ENCODE measurements around the gene NBL1.

NBL1 gene

DNA sequence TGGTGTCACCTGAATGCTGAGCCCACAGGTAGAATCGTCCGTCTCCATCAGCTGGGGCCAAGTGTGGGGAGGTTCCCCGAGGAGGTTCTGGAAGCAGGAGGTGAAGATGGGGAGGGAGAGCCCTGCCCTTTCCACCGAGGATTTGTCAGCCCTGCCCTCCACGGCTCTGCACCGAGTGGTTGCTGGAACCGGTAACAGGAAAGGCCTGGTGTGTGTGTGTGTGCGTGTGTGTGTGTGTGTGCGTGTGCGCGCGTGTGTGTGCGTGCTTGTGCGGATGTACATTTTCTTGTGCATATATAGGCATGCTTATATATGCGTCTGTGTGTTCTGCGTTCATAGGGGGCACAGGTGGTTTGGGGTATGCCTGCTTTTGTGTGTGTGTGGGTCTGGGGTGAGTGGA, 3.5 kb downstream of the NBL1 start:
- no peak for DNase-seq

DNA sequence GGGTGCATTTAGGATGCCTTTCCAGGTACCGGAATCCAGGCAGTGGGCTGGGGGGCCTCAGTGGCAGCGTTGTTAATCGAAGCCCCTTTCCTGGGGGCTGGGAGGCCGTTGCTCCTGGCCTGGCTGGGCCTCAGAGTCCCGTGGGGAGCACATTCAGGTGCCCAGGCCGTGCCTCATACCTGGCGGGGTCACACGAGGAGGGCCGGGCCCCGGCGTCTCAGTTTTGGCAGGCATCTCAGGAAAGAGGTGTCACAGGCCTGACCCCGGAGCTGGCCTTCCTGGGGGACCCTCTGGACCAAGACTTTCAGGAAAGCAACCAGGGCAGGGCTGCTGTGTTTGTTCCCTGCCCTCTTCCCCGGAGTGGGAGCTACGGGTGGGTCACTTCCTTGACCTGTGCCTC, 4.1 kb downstream of the NBL1 start:
- no peak for DNase-seq

DNA sequence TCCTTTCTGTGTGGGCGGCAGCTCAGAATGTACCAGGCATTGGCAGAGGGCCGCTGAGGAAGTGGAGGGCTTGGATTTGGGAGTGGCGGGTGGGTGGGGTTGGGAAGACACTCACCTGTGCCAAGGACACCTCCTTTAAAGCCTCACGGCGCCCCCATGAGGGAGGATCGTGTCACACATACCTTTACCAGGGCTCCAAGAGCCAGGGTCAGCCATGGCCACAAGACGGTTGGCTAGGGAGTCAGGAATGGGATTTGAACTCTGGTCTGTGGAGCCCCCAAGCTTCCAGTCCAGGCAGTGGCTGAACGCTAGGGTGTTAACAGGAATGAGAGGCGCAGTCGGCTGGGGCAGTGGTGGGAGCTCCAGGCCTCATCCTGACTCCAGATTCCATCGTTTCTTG, 4.6 kb downstream of the NBL1 start:
- DNase-seq: no peak

GRCh38 chr1:19650416-19651140, 6.5 kb downstream of the NBL1 start:
- DNase-seq: no peak

GRCh38 chr1:19651141-19651737, 7.1 kb downstream of the NBL1 start:
- peak; percentile 65 for DNase-seq

DNA sequence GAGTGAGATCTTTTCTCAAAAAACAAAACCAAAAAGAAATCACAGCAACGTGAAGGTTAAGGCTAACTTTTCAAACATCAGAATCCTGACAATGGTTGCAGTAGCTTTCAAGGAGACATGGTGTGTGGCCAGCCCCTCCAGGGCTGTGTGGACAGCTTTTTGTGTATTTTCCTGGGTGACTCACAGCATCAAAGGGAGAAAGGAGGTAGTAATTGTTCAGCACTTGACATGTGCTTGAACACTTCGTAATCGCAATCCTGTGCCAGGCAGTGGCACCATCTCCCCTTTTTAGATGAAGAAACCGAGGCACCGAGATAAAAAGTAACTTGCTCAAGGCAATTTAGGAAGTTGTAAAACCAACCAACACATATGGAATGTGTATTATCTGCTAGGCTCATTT, 10.3 kb downstream of the NBL1 start:
- DNase-seq: no peak

- DNase-seq: no peak
Observed at GRCh38 chr1:19654886-19655717, 11.0 kb downstream of the NBL1 start.

- DNase-seq: no peak
Observed at GRCh38 chr1:19655718-19656080, 11.6 kb downstream of the NBL1 start.

- DNase-seq: no peak
Observed at GRCh38 chr1:19656134-19656779, 12.1 kb downstream of the NBL1 start.

DNA sequence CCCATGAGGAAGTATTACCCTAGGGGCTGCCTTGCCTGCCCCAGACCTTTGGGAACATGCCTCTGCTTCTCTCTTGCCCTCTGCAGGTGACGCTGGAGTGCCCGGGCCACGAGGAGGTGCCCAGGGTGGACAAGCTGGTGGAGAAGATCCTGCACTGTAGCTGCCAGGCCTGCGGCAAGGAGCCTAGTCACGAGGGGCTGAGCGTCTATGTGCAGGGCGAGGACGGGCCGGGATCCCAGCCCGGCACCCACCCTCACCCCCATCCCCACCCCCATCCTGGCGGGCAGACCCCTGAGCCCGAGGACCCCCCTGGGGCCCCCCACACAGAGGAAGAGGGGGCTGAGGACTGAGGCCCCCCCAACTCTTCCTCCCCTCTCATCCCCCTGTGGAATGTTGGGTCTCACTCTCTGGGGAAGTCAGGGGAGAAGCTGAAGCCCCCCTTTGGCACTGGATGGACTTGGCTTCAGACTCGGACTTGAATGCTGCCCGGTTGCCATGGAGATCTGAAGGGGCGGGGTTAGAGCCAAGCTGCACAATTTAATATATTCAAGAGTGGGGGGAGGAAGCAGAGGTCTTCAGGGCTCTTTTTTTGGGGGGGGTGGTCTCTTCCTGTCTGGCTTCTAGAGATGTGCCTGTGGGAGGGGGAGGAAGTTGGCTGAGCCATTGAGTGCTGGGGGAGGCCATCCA, 12.8 kb downstream of the NBL1 start:
- no peak for DNase-seq

GRCh38 chr1:19657511-19657910, 13.4 kb downstream of the NBL1 start:
- DNase-seq: no peak

DNA sequence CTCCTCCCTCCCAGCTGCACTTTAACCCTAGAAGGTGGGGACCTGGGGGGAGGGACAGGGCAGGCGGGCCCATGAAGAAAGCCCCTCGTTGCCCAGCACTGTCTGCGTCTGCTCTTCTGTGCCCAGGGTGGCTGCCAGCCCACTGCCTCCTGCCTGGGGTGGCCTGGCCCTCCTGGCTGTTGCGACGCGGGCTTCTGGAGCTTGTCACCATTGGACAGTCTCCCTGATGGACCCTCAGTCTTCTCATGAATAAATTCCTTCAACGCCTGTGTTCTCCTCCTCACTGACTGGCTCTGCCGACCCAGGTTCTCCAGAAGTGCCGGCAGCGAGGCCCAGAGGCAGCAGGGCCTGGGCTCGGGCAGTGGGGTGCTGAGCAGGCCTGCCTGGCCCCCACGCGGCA, 14.1 kb downstream of the NBL1 start:
- no peak for DNase-seq

- peak; percentile 67 for DNase-seq
Observed at GRCh38 chr1:19661721-19662228, 17.7 kb downstream of the NBL1 start.

DNA sequence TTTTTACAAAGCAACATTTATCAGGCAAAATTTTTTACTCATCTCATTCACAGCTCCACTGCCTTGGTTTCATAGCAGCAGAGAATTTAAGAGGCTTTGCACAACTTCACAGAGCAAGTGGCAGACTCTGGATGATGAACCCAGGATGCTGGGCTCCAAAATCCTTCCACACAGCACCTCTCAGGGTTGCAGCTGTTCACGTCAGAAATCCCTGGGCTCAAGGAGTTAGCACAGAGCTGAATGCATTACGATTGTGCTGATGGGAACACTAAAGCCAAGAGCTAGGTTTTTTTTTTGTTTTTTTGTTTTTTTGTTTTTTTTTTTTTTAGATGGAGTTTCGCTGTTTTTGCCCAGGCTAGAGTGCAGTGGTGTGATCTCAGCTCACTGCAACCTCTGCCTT, 18.2 kb downstream of the NBL1 start:
- no peak for DNase-seq

- peak; percentile 59 for DNase-seq
Observed at GRCh38 chr1:19664453-19665185, 20.5 kb downstream of the NBL1 start, which contains the start of gene HTR6. Gene HTR6, plus strand, starts transcription at chr1:19664875. Its CDS starts 879 bp downstream, at chr1:19665754.

DNA sequence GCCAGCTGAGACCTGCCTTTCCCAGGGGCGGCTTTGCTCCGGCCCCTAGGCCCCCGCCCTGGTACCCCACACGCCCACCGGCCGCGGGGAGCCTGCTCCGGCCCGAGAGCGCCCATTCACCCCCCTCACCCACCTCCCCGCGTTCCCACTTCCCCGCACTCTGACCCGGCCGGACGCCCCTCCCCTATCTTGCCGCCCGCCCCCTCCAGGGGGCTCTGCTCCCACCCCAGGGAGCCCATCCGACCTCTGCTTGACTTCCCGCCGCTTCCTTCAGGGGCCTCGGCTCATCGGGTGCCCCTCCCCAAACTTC, 21.0 kb downstream of the NBL1 start:
- no peak for DNase-seq

DNA sequence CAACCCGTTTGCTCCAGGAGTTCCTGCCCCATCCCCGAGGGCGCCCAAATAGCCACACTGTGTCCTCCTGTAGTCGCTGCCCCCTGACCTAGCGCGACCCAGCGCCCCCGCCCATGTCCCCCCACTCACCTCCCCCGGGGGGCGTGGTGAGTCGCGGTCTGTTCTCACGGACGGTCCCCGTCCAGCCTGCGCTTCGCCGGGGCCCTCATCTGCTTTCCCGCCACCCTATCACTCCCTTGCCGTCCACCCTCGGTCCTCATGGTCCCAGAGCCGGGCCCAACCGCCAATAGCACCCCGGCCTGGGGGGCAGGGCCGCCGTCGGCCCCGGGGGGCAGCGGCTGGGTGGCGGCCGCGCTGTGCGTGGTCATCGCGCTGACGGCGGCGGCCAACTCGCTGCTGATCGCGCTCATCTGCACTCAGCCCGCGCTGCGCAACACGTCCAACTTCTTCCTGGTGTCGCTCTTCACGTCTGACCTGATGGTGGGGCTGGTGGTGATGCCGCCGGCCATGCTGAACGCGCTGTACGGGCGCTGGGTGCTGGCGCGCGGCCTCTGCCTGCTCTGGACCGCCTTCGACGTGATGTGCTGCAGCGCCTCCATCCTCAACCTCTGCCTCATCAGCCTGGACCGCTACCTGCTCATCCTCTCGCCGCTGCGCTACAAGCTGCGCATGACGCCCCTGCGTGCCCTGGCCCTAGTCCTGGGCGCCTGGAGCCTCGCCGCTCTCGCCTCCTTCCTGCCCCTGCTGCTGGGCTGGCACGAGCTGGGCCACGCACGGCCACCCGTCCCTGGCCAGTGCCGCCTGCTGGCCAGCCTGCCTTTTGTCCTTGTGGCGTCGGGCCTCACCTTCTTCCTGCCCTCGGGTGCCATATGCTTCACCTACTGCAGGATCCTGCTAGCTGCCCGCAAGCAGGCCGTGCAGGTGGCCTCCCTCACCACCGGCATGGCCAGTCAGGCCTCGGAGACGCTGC, 21.7 kb downstream of the NBL1 start:
- no peak for DNase-seq

DNA sequence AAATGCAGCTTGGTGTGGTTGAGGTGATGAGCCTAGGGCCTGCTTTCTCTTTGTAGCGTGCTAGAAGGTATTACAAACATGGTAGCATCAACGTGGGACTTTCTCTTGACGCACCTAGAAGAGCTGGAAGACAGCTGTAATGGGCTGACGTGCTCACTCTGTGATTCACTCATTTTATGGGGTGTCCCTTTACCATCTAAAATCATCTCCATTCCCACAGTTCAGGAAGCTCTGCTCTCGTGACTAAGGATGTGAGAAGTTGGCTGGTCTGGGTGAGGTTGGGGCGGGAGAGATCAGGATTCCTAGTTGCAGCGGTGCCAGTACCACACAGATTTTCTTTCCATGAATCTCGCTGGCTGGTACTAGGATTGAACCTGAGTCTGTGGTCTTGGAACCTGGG, 24.8 kb downstream of the NBL1 start:
- DNase-seq: no peak

DNA sequence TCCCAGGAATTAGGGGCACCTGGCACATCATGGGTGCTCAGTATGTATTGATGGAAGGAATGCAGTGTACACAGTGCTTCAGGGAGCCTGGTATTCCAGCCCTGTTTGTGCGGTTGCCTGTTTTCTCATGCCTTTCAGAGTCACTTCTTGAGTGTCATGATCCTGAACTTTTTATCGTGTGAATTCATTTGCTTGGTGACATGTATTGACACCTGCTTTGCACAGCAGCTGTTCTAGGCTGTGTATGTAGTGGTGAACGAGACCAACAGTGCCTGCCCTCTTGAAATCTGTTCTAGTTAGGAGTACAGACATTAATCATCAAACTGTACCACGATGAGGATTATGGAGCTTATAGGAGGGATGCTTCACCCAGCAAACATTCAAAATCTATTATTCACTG, 26.7 kb downstream of the NBL1 start:
- no peak for DNase-seq

DNA sequence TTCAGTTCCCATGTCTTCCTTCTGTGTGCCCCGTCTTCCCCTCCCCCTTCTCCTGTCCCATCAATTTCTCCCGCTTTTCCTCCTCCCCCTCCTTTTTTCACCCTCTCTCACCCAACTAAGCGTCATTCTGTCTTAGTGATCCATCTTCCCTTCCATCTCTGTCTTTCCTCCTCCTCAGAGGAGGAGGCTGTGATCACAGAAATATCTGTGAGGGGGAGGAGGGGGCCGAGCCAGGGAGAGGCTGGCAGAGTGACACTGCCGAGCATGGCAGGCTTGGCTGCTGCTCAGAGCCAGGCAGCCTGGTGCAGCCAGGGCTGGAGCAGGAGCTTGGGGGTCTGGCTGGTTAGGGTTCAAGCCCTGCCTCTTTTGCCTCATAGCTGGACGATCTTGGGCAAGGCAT, 28.1 kb downstream of the NBL1 start:
- DNase-seq: no peak

- no peak for DNase-seq
Observed at GRCh38 chr1:19675797-19676196, 31.7 kb downstream of the NBL1 start.

All from stimulated activated CD8-positive, alpha-beta memory T cell treated with anti-CD3 and anti-CD28 coated beads, Interleukin-4, amount 100 ng/mL, for 48 hours (primary cell).